NCI-H748 (cell line): ENCODE results near the gene CDH26.
"Not testable (repeated sequence)": the region's sequence is repeated elsewhere in the genome, so short reads cannot be mapped to it uniquely, and the experiment has no call there.

Experiments
- DNase-seq: peaks from one replicate; lab custom pipeline; 2025; ENCODE audit not compliant: unreplicated experiment; lab: John Stamatoyannopoulos, UW

The CDH26 gene

GRCh38 chr20:59940129-59940955 is 17.9 kb upstream of the CDH26 start, which contains the start of the genes FAM217B and PPP1R3D:
FAM217B (plus strand) TSS chr20:59940389; CDS start chr20:59943944, 3,555 bp downstream.
PPP1R3D (minus strand) TSS chr20:59940305; CDS start chr20:59939931, 374 bp downstream.
- peak; percentile 88 for DNase-seq

- DNase-seq, result no peak
These were observed 17.3 kb upstream of the CDH26 start for GRCh38 chr20:59940956-59941294.

GRCh38 chr20:59942245-59942644 is 16.0 kb upstream of the CDH26 start:
- no peak for DNase-seq

GRCh38 chr20:59944726-59945125 is 13.5 kb upstream of the CDH26 start:
- DNase-seq, result no peak

GRCh38 chr20:59945175-59945574 is 13.0 kb upstream of the CDH26 start:
- DNase-seq, result no peak

GRCh38 chr20:59945731-59946130 is 12.5 kb upstream of the CDH26 start:
- no peak for DNase-seq

- DNase-seq, result no peak
These were observed 10.8 kb upstream of the CDH26 start for GRCh38 chr20:59947376-59947775.

- no peak for DNase-seq
These were observed 10.0 kb upstream of the CDH26 start for GRCh38 chr20:59948212-59948611.

GRCh38 chr20:59948828-59949720 is 9.1 kb upstream of the CDH26 start:
- DNase-seq, result peak; percentile 56

GRCh38 chr20:59949911-59950310 is 8.3 kb upstream of the CDH26 start:
- no peak for DNase-seq

- DNase-seq, result no peak
These were observed 3.5 kb upstream of the CDH26 start for GRCh38 chr20:59954718-59955117.

GRCh38 chr20:59955131-59955796 is 3.0 kb upstream of the CDH26 start:
- peak; percentile 22 for DNase-seq

- not testable (repeated sequence) for DNase-seq
These were observed 655 bp upstream of the CDH26 start for GRCh38 chr20:59957568-59957967.

- DNase-seq, result peak; percentile 5
These were observed 403 bp downstream of the CDH26 start for GRCh38 chr20:59958626-59959025.

- no peak for DNase-seq
These were observed 3.2 kb downstream of the CDH26 start for GRCh38 chr20:59961423-59961822.

- no peak for DNase-seq
These were observed 3.9 kb downstream of the CDH26 start for GRCh38 chr20:59962155-59962554.

- no peak for DNase-seq
These were observed 8.2 kb downstream of the CDH26 start for GRCh38 chr20:59966428-59966827.

- DNase-seq, result no peak
These were observed 13.2 kb downstream of the CDH26 start for GRCh38 chr20:59971428-59971827.

- DNase-seq, result no peak
These were observed 14.0 kb downstream of the CDH26 start for GRCh38 chr20:59972037-59972801.

- DNase-seq, result no peak
These were observed 18.0 kb downstream of the CDH26 start for GRCh38 chr20:59976156-59976782.
